ENCODE measurements around the gene KIAA0319L.

DNA sequence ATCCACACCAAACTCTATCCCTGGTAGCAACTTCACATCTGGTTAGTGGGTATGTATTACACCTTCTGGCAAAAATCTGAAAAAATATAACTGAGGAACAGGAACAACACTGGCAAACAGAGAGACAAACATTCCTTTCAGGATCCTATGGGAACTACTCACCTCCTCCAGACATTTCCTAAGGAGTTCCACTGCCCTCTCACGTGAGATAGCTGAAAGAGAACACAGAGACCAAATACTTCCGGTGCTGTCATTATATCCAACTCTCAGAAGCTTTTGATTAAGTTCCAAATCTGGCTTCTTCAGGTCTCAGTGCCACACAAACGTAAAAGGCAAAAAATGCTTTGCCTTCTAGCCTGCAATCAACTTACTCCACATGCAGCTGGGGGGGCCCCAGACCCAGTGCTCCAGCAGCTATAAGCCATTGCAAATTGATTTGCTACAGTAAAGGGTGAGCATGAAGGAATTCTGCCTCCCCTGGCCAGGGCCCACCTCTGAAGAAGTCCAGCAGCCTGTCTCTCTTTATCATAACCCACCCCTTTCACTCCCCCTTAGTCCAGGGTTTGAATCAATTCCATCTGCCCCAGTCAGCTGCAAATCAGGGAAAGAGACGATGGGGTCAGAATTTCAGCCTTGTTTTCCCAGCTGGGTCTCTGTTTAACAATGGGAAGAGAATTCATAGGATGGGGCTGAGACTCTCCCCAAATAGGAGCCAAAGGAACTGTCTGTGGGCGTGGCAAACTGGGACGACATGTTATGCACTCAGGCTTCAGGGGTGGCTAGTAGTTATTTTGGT lies 48.1 kb upstream of the KIAA0319L start:
- TF ChIP-seq, protein P1, sequence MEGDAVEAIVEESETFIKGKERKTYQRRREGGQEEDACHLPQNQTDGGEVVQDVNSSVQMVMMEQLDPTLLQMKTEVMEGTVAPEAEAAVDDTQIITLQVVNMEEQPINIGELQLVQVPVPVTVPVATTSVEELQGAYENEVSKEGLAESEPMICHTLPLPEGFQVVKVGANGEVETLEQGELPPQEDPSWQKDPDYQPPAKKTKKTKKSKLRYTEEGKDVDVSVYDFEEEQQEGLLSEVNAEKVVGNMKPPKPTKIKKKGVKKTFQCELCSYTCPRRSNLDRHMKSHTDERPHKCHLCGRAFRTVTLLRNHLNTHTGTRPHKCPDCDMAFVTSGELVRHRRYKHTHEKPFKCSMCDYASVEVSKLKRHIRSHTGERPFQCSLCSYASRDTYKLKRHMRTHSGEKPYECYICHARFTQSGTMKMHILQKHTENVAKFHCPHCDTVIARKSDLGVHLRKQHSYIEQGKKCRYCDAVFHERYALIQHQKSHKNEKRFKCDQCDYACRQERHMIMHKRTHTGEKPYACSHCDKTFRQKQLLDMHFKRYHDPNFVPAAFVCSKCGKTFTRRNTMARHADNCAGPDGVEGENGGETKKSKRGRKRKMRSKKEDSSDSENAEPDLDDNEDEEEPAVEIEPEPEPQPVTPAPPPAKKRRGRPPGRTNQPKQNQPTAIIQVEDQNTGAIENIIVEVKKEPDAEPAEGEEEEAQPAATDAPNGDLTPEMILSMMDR (IDR thresholded peaks at IDR 0.05; ENCODE audit: low read depth, low read length, poor library complexity, severe bottlenecking) = no peak
- no peak for TF ChIP-seq EZH2phosphoT487 (IDR thresholded peaks at IDR 0.05; ENCODE audit: borderline replicate concordance, low read length)

Measured in DOHH2 (cell line).